OCI-LY1 (cell line): Measurements from ENCODE around the gene C1orf122.
A peak's percentile ranks its signal among the peaks of the same experiment; 100 is the strongest.

Experiments
- H2AFZ ChIP-seq: fragments of 200-600 bp; sonication (generic), shearing (Covaris generic); 2 replicates; pipeline ENCODE4 v1.6.0; 2014; ENCODE audit warnings: antibody characterized with exemption, mild to moderate bottlenecking, low read length
- H3F3A ChIP-seq: fragments of 200-600 bp; sonication (generic), shearing (Covaris generic); 2 replicates; pipeline ENCODE4 v1.6.0; 2014; ENCODE audit warnings: mild to moderate bottlenecking, antibody characterized with exemption, low read length, moderate library complexity; ENCODE audit not compliant: insufficient read depth
- H3K27ac ChIP-seq: fragments of 200-600 bp; sonication (generic); 2 replicates; pipeline ENCODE4 v1.5.1; 2014; ENCODE audit warnings: low read length, mixed run types, mild to moderate bottlenecking, low read depth; ENCODE audit not compliant: poor library complexity, severe bottlenecking
- H3K27me3 ChIP-seq: fragments of 200-600 bp; sonication (generic); 2 replicates; pipeline ENCODE4 v1.6.0; 2014; ENCODE audit warnings: antibody characterized with exemption, mild to moderate bottlenecking, low read length, moderate library complexity; ENCODE audit not compliant: insufficient read depth
- H3K36me3 ChIP-seq: fragments of 200-600 bp; sonication (generic); 2 replicates; pipeline ENCODE4 v1.6.1; 2014; ENCODE audit warnings: mild to moderate bottlenecking, antibody characterized with exemption, low read length, moderate library complexity, mixed read lengths; ENCODE audit not compliant: insufficient read depth
- H3K4me1 ChIP-seq: fragments of 200-600 bp; sonication (generic); 2 replicates; pipeline ENCODE4 v1.5.1; 2014; ENCODE audit warnings: mild to moderate bottlenecking, low read length, moderate library complexity; ENCODE audit not compliant: insufficient read depth, severe bottlenecking
- H3K4me2 ChIP-seq: fragments of 200-600 bp; sonication (generic), shearing (Covaris generic); 2 replicates; pipeline ENCODE4 v1.6.1; 2014; ENCODE audit warnings: low read length
- H3K4me3 ChIP-seq: fragments of 200-600 bp; sonication (generic); 2 replicates; pipeline ENCODE4 v1.5.1; 2014; ENCODE audit warnings: low read length, low read depth, mild to moderate bottlenecking, mixed read lengths; ENCODE audit not compliant: poor library complexity, severe bottlenecking
- H3K79me2 ChIP-seq: fragments of 200-600 bp; shearing (Covaris generic); 2 replicates; pipeline ENCODE4 v1.6.1; 2016; ENCODE audit warnings: mixed run types, low read length, mixed read lengths; ENCODE audit not compliant: insufficient read depth
- H3K9ac ChIP-seq: fragments of 200-600 bp; sonication (generic), shearing (Covaris generic); 2 replicates; pipeline ENCODE4 v1.6.1; 2014; ENCODE audit warnings: mild to moderate bottlenecking, low read length, mixed read lengths
- H3K9me2 ChIP-seq: fragments of 200-600 bp; sonication (generic), shearing (Covaris generic); 2 replicates; pipeline ENCODE4 v1.6.1; 2014; ENCODE audit warnings: low read depth, mild to moderate bottlenecking, low read length, mixed read lengths
- H3K9me3 ChIP-seq: fragments of 200-600 bp; shearing (Covaris generic); 2 replicates; pipeline ENCODE4 v1.6.1; 2014; ENCODE audit warnings: low read length, mixed read lengths
- H4K20me1 ChIP-seq: fragments of 200-600 bp; sonication (generic), shearing (Covaris generic); 2 replicates; pipeline ENCODE4 v1.6.0; 2016; ENCODE audit warnings: mild to moderate bottlenecking, low read length; ENCODE audit not compliant: insufficient read depth
- EZH2 ChIP-seq: fragments of 200-600 bp; sonication (generic), shearing (Covaris generic); IDR thresholded peaks from 2 replicates; pipeline ENCODE4 v1.8.0; 2017; ENCODE audit warnings: borderline replicate concordance, mixed run types, mild to moderate bottlenecking, antibody characterized with exemption, low read length, moderate library complexity, mixed read lengths
- TF ChIP-seq, protein P1 (sequence below): fragments of 200-600 bp; sonication (generic), shearing (Covaris generic); IDR thresholded peaks from 2 replicates; pipeline ENCODE4 v1.5.1; 2017; ENCODE audit warnings: mild to moderate bottlenecking, antibody characterized with exemption, low read length, moderate library complexity, mixed read lengths

Gene C1orf122

DNA sequence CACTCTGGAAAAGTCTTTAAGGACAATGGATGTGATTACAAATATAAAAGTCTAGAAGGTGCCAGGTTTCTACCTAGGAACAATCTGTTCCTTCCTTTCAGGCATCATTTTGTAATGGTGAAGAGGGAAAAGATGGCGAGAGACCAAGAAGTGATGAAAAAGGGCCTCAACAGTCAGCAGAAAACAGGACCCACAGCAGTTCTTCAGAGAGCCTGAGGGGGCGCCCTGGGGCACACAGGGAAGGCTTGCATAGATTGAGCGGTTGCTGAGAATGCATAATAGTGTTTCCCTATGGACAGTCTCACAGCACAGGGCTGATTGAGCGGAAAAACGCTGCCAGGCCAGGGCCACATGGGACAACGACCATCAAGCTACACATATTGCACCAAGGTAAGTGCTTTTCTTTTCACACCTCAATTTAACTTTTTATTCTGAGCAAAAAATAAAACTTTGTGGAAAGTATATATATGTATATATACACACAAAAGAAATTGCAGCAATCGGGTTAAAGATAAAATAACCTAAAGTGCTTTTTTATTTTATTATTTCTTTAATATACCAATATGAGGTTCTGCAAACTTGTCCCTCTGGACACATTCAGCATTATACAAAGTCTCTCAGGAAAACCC lies 3.6 kb downstream of the C1orf122 start:
- Histone ChIP-seq H3K27ac (no peak overlapping the region), H3K4me2 (no peak overlapping the region)

DNA sequence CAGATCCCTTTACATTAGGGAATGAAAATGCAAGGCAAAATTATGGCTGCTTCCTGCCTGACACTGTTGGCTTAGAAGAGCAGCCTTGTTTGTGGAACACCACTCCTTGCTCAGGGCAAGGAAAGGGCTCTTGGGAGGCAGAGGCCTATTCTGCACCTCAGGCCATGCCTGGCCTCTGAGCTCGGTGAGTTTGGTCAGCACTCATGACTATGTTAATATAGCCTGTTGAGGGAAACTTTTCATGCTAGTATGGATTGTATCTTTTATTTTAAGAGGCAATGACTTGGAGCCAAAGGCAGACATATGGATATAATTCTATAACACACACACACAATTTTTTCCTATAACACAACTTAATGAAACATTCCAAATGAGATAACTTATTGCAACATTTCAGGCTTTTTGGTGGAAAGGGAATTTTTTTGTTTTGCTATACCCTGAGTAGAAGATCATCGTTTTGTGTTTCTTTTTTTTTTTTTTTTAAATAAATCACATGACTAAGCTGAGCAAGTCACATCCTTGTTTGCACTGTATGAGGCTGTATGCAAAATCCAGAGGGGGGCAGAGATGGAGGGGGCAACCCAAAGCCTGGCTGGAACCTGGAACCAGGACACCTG lies 6.0 kb downstream of the C1orf122 start:
- peaks cover 22% of the 10 kb centered on the region; the same call in 1 of the 2 replicates for H3K36me3 ChIP-seq
- no peak overlapping the region for H2AFZ ChIP-seq
- no peak overlapping the region for H3K9ac ChIP-seq
- H3K27ac ChIP-seq: no peak overlapping the region
- H3K4me2 ChIP-seq: no peak overlapping the region
- TF ChIP-seq, protein P1, sequence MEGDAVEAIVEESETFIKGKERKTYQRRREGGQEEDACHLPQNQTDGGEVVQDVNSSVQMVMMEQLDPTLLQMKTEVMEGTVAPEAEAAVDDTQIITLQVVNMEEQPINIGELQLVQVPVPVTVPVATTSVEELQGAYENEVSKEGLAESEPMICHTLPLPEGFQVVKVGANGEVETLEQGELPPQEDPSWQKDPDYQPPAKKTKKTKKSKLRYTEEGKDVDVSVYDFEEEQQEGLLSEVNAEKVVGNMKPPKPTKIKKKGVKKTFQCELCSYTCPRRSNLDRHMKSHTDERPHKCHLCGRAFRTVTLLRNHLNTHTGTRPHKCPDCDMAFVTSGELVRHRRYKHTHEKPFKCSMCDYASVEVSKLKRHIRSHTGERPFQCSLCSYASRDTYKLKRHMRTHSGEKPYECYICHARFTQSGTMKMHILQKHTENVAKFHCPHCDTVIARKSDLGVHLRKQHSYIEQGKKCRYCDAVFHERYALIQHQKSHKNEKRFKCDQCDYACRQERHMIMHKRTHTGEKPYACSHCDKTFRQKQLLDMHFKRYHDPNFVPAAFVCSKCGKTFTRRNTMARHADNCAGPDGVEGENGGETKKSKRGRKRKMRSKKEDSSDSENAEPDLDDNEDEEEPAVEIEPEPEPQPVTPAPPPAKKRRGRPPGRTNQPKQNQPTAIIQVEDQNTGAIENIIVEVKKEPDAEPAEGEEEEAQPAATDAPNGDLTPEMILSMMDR: no peak
- TF ChIP-seq EZH2: no peak
- H3K9me2 ChIP-seq: no peaks in the 10 kb centered on the region
- no peaks in the 10 kb centered on the region for H3F3A ChIP-seq
- H3K9me3 ChIP-seq: no peaks in the 10 kb centered on the region
- peaks cover 7% of the 10 kb centered on the region for H3K4me1 ChIP-seq
- no peak overlapping the region for H3K4me3 ChIP-seq
- no peaks in the 10 kb centered on the region for H3K79me2 ChIP-seq
- H4K20me1 ChIP-seq: no peaks in the 10 kb centered on the region
- no peaks in the 10 kb centered on the region for H3K27me3 ChIP-seq

More for the DNA sequence above, 3.6 kb downstream of the C1orf122 start:
- H3K9me2 ChIP-seq: no peaks in the 10 kb centered on the region
- H3F3A ChIP-seq: no peaks in the 10 kb centered on the region
- TF ChIP-seq, protein P1: peak; percentile 89
- TF ChIP-seq EZH2: no peak
- H3K9ac ChIP-seq: no peak overlapping the region
- no peaks in the 10 kb centered on the region for H4K20me1 ChIP-seq
- H3K27me3 ChIP-seq: no peaks in the 10 kb centered on the region
- peaks cover 9% of the 10 kb centered on the region for H3K79me2 ChIP-seq
- peaks cover 23% of the 10 kb centered on the region for H3K36me3 ChIP-seq
- H2AFZ ChIP-seq: no peak overlapping the region
- H3K4me3 ChIP-seq: no peak overlapping the region
- H3K4me1 ChIP-seq: peaks cover 18% of the 10 kb centered on the region
- no peaks in the 10 kb centered on the region for H3K9me3 ChIP-seq

DNA sequence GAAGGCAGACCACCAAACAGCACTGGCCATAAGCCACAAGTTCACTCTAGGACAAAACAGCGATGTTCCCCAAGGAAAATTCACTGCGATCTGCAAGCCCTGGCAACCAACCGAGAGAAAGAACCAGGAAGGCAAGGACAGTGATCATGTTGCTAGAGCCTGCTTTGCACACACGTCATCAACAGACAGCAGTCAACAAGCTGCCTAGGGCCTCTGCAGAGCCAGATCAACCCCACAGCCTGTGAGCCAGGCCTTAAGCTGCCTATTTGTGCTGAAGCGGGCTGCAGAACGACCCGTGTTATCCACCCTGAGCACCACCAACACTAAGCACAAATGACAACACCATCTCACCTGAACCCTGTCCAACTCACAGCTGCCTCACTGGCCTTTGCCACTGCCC lies 6.7 kb downstream of the C1orf122 start:
- no peaks in the 10 kb centered on the region for H3K9me2 ChIP-seq
- no peaks in the 10 kb centered on the region for H3K79me2 ChIP-seq
- H3K9me3 ChIP-seq: no peaks in the 10 kb centered on the region
- H3F3A ChIP-seq: no peaks in the 10 kb centered on the region
- no peak for TF ChIP-seq EZH2
- TF ChIP-seq, protein P1: no peak
- peaks cover 27% of the 10 kb centered on the region; the same call in 1 of the 2 replicates for H3K36me3 ChIP-seq
- H3K9ac ChIP-seq: no peak overlapping the region
- H4K20me1 ChIP-seq: no peaks in the 10 kb centered on the region
- H3K4me2 ChIP-seq: no peak overlapping the region
- H3K4me1 ChIP-seq: peaks cover 1% of the 10 kb centered on the region
- H2AFZ ChIP-seq: no peak overlapping the region
- H3K27ac ChIP-seq: no peak overlapping the region
- no peaks in the 10 kb centered on the region for H3K27me3 ChIP-seq
- no peak overlapping the region for H3K4me3 ChIP-seq
